ENCODE results near the gene SEC11C. TPM values are rescaled to one million over a fixed set of nuclear protein-coding genes. Genes with fewer than 3 reads are reported as not detected.
A peak's percentile ranks its signal among the peaks of the same experiment; 100 is the strongest.
"Not testable (repeated sequence)": the region's sequence is repeated elsewhere in the genome, so short reads cannot be mapped to it uniquely, and the experiment has no call there.

The SEC11C gene
- total RNA-seq, 1 experiment from 2014 or later, result 21.7 TPM

DNA sequence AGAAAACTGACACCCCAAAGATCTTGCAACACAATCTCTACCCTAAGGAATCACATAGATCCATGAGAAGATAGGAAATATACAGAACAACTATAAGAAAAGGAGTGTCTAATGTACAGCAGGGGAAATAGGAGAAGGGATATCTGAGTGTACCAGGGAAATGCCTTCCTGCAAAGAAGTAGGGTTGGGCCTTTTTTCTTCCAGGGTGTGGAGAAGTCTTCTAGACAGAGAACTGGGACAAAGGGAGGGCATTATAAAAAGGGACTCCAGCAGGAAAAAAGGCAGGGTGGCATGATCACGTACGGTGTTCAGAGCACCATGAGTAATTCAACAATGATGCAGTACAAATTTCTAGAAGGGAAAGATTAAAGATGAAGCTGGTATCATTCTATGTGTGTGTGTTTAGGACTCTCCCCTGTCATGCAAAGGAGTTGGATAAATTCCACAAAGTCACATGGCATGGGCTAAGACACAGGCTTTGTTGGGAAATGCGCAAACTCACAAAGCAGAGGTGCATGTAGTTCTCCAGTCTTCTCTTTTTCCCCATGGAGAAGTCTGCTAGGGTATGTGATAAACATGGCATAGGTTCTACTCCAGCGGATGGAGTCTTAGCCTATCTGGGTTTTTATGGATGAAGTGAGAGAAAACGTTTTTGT, 6.7 kb upstream of the SEC11C start:
- peaks cover 38% of the 10 kb centered on the region for H3K27me3 ChIP-seq (replicated peaks)
- no peak for DNase-seq (ENCODE audit: low read depth in 1 of 2, low spot score in 2 of 2)
- H3K4me3 ChIP-seq, result no peak overlapping the region
- H3K4me1 ChIP-seq (replicated peaks), result no peaks in the 10 kb centered on the region
- no peaks in the 10 kb centered on the region for H3K36me3 ChIP-seq
- no peaks in the 10 kb centered on the region for H3K9me3 ChIP-seq (replicated peaks)
- no peak overlapping the region for H3K27ac ChIP-seq

DNA sequence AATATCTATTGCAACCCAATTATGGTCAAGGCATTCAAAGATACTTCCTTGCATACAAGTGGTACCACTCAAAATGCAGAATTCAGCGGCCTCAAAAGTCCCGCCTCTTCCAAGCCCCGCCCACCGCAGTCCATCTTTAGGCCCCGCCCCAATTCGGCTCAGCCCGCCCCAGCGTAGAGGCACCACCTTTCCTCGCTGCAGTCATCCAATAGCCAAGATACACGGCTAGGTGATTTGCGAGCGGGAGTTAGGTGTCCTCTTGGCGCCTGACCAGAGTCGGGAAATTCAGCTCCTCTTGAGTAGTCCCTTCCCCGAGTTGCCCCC, 431 bp upstream of the SEC11C start:
- peaks cover 6% of the 10 kb centered on the region for H3K4me1 ChIP-seq (replicated peaks)
- peaks cover 10% of the 10 kb centered on the region; the same call in 1 of the 2 replicates for H3K27me3 ChIP-seq (replicated peaks)
- H3K4me3 ChIP-seq, result peak overlapping the region; percentile 60
- peak in 1 of 2 experiments; percentile 82 for DNase-seq (ENCODE audit: low read depth in 1 of 2, low spot score in 2 of 2)
- H3K9me3 ChIP-seq (replicated peaks), result no peaks in the 10 kb centered on the region
- H3K27ac ChIP-seq, result peak overlapping the region; percentile 37; the same call in 1 of the 2 replicates
- H3K36me3 ChIP-seq, result no peaks in the 10 kb centered on the region

DNA sequence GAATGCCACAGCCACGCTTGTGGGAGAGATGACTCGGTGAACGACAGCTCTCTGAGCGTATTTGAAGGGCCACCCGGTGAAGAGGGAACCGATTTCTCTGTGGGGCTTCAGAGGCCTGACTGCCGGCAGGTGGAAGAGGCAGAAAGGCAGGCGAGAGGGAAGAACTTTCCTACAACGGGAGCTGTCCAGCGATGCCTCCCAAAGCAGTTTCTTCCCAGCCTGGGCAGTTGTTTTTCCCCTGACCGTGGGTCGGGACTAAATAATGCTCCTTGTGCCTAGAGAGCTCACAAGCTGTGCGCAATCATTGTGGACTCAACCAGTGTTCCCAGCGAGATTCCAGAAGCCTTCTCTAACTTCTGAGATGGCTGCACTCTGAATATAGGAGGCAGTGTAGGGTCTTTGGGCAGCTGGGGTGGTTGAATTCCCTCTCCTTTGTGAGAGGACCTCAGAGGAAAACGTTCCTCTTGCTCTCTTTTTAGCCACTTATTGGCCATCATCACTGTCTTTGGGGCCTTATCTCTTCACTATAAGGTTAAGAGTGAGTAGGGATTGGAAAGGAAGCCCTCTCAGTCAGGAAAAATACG, 710 bp downstream of the SEC11C start:
- Histone ChIP-seq H3K36me3 (no peaks in the 10 kb centered on the region), H3K27me3 (replicated peaks) (peaks cover 5% of the 10 kb centered on the region; the same call in 1 of the 2 replicates), H3K4me1 (replicated peaks) (peaks cover 6% of the 10 kb centered on the region), H3K27ac (no peak overlapping the region), H3K4me3 (peak overlapping the region; percentile 60), H3K9me3 (replicated peaks) (no peaks in the 10 kb centered on the region)
- DNase-seq (ENCODE audit: low read depth in 1 of 2, low spot score in 2 of 2), result no peak

DNA sequence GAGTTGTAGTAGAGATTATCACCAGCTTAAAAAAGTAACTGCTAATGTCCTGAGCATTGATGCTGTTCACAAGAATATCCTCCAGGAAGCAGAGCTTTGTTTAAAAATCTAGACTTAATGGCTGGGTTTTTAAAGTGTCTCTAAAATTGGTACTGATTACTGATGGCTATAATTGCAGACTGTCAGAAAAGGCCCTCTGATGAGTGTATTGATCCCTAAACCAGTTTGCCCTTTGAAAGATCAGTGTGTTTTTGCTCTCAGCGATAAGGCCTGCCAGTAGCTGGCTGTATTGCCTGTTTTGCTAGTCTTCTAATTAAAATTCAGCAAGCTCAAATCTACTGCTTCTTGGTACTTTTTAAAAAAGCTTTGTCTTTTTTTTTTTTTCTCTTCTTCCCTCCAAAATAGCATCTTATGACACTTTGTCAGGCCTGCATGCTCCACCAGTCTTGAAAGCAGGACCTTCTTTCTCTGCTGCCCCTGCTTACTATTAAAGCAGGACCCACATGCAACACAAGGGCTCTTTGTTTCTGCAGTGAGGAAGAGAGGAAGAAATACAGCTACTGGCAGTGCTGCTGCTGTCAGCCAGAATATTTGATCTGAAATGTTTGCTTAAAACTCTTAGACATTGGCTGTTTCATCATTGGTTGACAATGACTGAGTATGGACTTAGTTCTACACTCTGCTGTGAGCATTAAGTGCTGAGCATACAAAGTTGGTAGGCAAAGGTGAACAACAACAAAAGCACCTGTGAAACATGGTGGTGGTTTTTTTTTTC, 1.8 kb downstream of the SEC11C start:
- Histone ChIP-seq H3K9me3 (replicated peaks) (no peaks in the 10 kb centered on the region), H3K4me1 (replicated peaks) (peaks cover 6% of the 10 kb centered on the region), H3K4me3 (no peak overlapping the region), H3K27me3 (replicated peaks) (no peaks in the 10 kb centered on the region), H3K27ac (no peak overlapping the region), H3K36me3 (no peaks in the 10 kb centered on the region)
- no peak for DNase-seq (ENCODE audit: low read depth in 1 of 2, low spot score in 2 of 2)

DNA sequence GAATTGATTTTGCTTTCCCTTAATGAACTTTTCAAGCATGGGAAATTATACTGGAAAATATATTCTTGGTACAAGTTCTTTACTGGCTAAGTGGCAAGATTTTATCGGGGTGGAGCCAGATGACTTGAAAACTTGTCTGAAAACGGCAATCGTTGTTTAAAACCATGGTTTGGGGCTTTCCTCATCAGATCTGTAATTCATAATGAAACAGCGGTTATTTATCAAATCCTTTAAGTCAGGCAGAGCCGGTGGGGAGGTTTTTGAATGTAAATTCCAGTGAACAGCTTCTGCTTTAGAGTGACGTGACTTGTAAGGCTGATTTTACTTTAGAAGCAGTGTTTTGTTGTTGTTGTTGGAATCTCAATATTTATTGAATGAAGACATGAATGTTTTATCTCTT, 2.6 kb downstream of the SEC11C start:
- Histone ChIP-seq H3K36me3 (no peaks in the 10 kb centered on the region), H3K9me3 (replicated peaks) (no peaks in the 10 kb centered on the region)

DNA sequence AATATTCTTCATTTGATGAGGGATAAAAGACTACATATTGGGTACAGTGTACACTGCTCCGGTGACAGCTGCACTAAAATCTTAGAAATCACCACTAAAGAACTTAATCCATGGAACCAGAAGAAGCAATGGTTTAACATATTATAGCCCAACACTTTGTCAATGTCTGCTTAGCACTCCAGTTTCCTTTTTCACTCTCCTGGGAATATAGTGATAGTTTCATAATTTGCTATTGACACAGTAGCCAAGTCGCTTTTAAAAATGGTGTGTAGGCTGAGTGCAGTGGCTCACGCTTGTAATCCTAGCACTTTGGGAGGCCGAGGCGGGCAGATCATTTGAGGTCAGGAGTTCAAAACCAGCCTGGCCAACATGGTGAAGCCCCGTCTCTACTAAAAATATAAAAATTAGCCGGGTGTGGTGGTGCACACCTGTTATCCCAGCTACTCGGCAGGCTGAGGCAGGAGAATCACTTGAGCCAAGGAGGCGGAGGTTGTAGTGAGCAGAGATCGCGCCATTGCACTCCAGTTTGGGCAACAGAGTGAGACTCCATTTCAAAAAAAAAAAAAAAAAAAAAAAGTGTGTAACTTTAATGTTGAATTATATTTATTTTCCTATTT, 3.2 kb downstream of the SEC11C start:
- H3K27ac ChIP-seq; H3K36me3 ChIP-seq; H3K4me3 ChIP-seq; H3K27me3 ChIP-seq (replicated peaks); DNase-seq (ENCODE audit: low read depth in 1 of 2, low spot score in 2 of 2); H3K9me3 ChIP-seq (replicated peaks); H3K4me1 ChIP-seq (replicated peaks): not testable (repeated sequence)

More for the DNA sequence above, 2.6 kb downstream of the SEC11C start:
- no peak overlapping the region for H3K27ac ChIP-seq
- H3K4me1 ChIP-seq (replicated peaks), result peaks cover 6% of the 10 kb centered on the region
- DNase-seq (ENCODE audit: low read depth in 1 of 2, low spot score in 2 of 2), result no peak
- H3K4me3 ChIP-seq, result no peak overlapping the region
- no peaks in the 10 kb centered on the region for H3K27me3 ChIP-seq (replicated peaks)

DNA sequence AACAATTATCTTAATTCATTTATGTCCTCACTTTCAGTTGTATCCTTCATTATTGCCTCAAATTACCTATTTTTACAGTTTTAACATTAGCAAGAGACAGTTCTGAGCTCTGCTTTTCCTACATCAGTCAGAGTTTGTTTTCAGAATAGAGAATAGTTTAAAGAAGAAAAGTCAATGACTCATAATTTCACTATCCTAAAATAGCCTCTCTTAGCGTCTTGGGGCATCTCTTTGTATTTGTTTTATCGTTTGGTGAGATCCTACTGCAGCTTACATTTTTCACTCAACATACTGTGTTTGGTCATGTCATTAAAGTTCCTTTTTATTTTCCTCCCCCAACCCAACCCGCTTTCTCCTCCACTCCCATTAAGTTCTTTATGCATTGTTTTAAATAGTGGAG, 3.8 kb downstream of the SEC11C start:
- Histone ChIP-seq H3K36me3 (no peaks in the 10 kb centered on the region), H3K27ac (no peak overlapping the region), H3K9me3 (replicated peaks) (no peaks in the 10 kb centered on the region), H3K27me3 (replicated peaks) (no peaks in the 10 kb centered on the region), H3K4me3 (no peak overlapping the region), H3K4me1 (replicated peaks) (peaks cover 6% of the 10 kb centered on the region)
- DNase-seq (ENCODE audit: low read depth in 1 of 2, low spot score in 2 of 2), result peak in 1 of 2 experiments; percentile 21

DNA sequence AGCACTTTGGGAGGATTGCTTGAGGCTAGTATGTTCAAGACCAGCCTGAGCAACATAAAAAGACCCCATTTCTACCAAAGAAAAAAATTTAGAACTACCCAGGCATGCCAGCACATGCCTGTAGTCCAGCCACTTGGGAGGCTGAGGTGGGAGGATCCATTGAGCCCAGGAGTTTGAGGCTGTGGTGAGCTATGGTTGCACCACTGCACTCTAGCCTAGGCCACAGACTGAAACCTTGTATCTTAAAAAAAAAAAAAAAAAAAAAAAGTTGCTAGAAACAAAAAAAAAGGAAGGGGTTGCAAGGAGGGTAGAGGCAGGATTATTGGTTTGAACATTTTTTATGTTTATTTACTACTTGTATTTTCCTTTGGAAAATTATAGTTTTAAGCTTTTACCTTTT, 4.8 kb downstream of the SEC11C start:
- Histone ChIP-seq H3K27ac (no peak overlapping the region), H3K27me3 (replicated peaks) (no peaks in the 10 kb centered on the region), H3K4me3 (no peak overlapping the region), H3K36me3 (no peaks in the 10 kb centered on the region), H3K4me1 (replicated peaks) (peaks cover 6% of the 10 kb centered on the region), H3K9me3 (replicated peaks) (no peaks in the 10 kb centered on the region)
- no peak for DNase-seq (ENCODE audit: low read depth in 1 of 2, low spot score in 2 of 2)

DNA sequence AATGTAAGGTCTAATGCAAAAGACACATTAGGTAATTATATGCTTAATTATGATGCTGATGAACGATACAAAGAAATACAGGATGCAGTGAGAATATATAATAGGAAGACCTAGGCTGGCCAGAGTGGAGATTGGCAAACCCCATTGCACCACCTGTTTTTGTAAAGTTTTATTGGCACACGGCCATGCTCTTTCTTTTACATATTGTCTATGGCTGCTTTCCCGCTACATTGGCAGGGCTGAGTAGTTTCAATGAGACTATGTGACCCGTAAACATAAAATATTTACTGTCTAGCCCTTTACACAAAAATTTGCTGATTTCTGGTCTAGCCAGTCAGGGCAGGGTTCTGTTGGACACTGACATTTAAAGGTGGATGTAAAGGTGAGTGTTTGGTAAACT, 5.4 kb downstream of the SEC11C start:
- H3K4me1 ChIP-seq (replicated peaks), result peaks cover 4% of the 10 kb centered on the region
- no peaks in the 10 kb centered on the region for H3K36me3 ChIP-seq
- H3K4me3 ChIP-seq, result no peak overlapping the region
- DNase-seq (ENCODE audit: low read depth in 1 of 2, low spot score in 2 of 2), result no peak
- no peak overlapping the region for H3K27ac ChIP-seq
- H3K27me3 ChIP-seq (replicated peaks), result no peaks in the 10 kb centered on the region
- H3K9me3 ChIP-seq (replicated peaks), result no peaks in the 10 kb centered on the region

DNA sequence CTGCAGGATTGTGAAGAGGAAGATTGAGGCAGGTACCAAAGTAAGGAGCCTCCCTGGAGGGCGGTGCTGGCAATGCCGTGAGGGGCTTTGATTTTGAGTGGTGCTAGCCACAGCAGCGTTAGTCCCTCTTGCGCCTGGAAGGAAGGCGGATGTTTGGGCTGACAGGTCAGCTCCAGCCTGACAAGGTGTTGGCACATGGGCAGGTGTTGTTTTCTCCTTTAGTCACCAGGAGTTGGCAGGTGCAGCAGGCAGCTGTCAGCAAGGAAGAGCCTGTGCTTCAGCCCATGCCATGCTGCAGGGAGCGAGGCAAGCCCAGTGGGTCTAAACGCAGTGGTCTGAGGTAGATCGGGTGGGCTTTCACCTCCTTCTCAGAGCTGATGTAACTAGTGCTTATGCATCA, 8.5 kb downstream of the SEC11C start:
- Histone ChIP-seq H3K9me3 (replicated peaks) (no peaks in the 10 kb centered on the region), H3K27me3 (replicated peaks) (no peaks in the 10 kb centered on the region), H3K27ac (no peak overlapping the region), H3K4me3 (no peak overlapping the region), H3K36me3 (no peaks in the 10 kb centered on the region), H3K4me1 (replicated peaks) (no peaks in the 10 kb centered on the region; the same call in 1 of the 2 replicates)
- no peak for DNase-seq (ENCODE audit: low read depth in 1 of 2, low spot score in 2 of 2)

DNA sequence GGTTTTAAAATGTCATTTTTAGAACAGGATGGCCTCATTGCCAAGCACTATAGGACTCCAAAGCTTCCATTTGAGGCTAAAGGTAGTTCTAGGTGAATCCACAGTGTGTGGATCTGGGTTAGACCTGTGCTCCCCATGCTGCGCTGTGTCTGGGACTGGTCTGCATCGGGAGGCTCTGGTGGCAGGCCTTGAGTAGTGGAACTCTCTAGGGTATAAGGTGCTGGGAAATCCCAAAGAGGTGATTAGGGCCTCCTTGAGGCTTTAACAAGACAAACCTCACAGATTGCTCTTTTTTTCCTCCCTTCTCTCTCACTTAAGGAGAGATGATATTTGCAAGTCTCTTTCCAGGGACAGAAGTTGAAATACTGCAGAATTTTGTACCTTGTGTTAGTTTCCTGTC, 9.3 kb downstream of the SEC11C start:
- Histone ChIP-seq H3K4me1 (replicated peaks) (no peaks in the 10 kb centered on the region; the same call in 1 of the 2 replicates), H3K27ac (no peak overlapping the region), H3K9me3 (replicated peaks) (no peaks in the 10 kb centered on the region), H3K4me3 (no peak overlapping the region), H3K36me3 (no peaks in the 10 kb centered on the region), H3K27me3 (replicated peaks) (no peaks in the 10 kb centered on the region)
- no peak for DNase-seq (ENCODE audit: low read depth in 1 of 2, low spot score in 2 of 2)

DNA sequence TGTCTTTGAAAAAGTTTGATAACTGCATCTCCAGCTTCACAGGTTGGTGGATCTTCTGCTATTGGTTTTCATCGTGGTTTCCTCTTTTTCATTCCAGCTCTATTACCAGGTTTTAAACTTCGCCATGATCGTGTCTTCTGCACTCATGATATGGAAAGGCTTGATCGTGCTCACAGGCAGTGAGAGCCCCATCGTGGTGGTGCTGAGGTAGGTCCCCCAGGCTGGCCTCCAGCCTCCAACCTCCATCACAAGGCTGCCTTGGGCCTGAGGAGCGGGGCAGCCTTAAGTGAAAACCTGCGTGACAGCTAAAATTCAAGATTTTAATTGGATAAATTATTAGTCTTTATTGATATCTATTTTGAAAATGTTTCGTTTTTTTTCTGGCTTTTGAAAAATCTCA, 9.7 kb downstream of the SEC11C start:
- Histone ChIP-seq H3K27ac (no peak overlapping the region), H3K27me3 (replicated peaks) (no peaks in the 10 kb centered on the region)
- no peak for DNase-seq (ENCODE audit: low read depth in 1 of 2, low spot score in 2 of 2)

DNA sequence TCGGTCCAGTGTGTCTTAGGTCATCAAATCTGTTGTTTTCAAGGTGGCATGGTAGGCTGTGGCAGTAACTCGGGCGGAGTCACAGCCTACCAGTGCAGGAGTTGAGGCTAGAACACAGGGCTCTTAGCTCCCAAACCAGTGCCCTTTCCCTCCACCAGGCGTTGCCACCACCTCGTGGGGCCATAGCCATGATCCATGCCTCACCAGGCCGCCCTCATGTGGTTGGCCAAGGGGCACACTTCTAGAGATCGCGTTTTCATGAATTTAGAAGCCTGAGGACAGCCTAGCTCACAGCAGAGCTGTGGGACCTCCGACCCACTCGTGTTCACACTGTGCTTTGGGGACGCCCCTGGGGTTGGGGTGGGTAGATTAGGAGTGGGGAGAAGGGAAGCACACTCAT, 10.6 kb downstream of the SEC11C start:
- Histone ChIP-seq H3K27me3 (replicated peaks) (no peaks in the 10 kb centered on the region), H3K4me1 (replicated peaks) (peaks cover 8% of the 10 kb centered on the region), H3K36me3 (no peaks in the 10 kb centered on the region), H3K4me3 (no peak overlapping the region), H3K27ac (no peak overlapping the region), H3K9me3 (replicated peaks) (no peaks in the 10 kb centered on the region)
- DNase-seq (ENCODE audit: low read depth in 1 of 2, low spot score in 2 of 2), result no peak

More for the DNA sequence above, 9.7 kb downstream of the SEC11C start:
- no peaks in the 10 kb centered on the region for H3K9me3 ChIP-seq (replicated peaks)
- H3K4me1 ChIP-seq (replicated peaks), result peaks cover under 1% of the 10 kb centered on the region
- H3K36me3 ChIP-seq, result no peaks in the 10 kb centered on the region
- H3K4me3 ChIP-seq, result no peak overlapping the region

DNA sequence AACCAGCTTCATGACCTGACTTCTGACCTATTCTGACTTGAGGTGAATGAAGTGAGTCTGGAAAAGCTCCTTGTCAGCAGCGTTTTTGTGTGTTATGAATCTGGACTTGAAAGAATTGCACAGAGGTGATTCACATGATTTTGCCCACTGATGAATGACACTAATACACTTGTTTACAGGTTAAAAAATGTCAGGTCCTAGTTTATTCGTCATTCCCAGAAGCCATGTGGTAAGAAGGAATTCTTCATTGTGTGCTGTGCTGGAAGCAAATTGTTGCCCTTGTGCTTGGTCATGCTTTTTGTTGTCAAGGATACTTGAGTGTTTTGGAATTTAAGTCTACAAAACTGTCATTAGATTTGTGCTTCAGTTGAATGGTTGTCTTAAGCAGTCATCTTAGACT, 15.5 kb downstream of the SEC11C start:
- Histone ChIP-seq H3K4me3 (no peak overlapping the region), H3K27ac (peak overlapping the region; percentile 59), H3K4me1 (replicated peaks) (peaks cover 13% of the 10 kb centered on the region), H3K9me3 (replicated peaks) (no peaks in the 10 kb centered on the region), H3K36me3 (no peaks in the 10 kb centered on the region), H3K27me3 (replicated peaks) (no peaks in the 10 kb centered on the region)
- DNase-seq (ENCODE audit: low read depth in 1 of 2, low spot score in 2 of 2), result peak; percentile 56 to 78
